ENCODE results near the gene SETBP1. TPM values are rescaled to one million over a fixed set of nuclear protein-coding genes. Genes with fewer than 3 reads are reported as not detected.

Gene SETBP1
- total RNA-seq, 1 donor from 2014 or later, result 80.0 TPM

- Mint-ChIP-seq H3K36me3 (ENCODE audit: unreplicated experiment) (peaks cover 48% of the 10 kb centered on the region), H3K4me1 (ENCODE audit: unreplicated experiment) (peaks cover 15% of the 10 kb centered on the region), H3K4me3 (ENCODE audit: unreplicated experiment) (no peak overlapping the region), H3K27ac (ENCODE audit: unreplicated experiment) (no peak overlapping the region), H3K9me3 (ENCODE audit: unreplicated experiment) (no peaks in the 10 kb centered on the region), H3K27me3 (ENCODE audit: unreplicated experiment) (no peaks in the 10 kb centered on the region)
- no peak for DNase-seq (ENCODE audit: extremely low spot score, unreplicated experiment)
- no peak for TF ChIP-seq CTCF (IDR thresholded peaks at IDR 0.05)
Observed at GRCh38 chr18:45044787-45045186, 364.1 kb downstream of the SETBP1 start.

GRCh38 chr18:45046228-45046627 lies 365.5 kb downstream of the SETBP1 start:
- Mint-ChIP-seq H3K4me1 (ENCODE audit: unreplicated experiment) (peaks cover 26% of the 10 kb centered on the region), H3K36me3 (ENCODE audit: unreplicated experiment) (peaks cover 42% of the 10 kb centered on the region), H3K4me3 (ENCODE audit: unreplicated experiment) (no peak overlapping the region), H3K9me3 (ENCODE audit: unreplicated experiment) (no peaks in the 10 kb centered on the region), H3K27me3 (ENCODE audit: unreplicated experiment) (no peaks in the 10 kb centered on the region), H3K27ac (ENCODE audit: unreplicated experiment) (no peak overlapping the region)
- no peak for TF ChIP-seq CTCF (IDR thresholded peaks at IDR 0.05)
- DNase-seq (ENCODE audit: extremely low spot score, unreplicated experiment), result no peak

GRCh38 chr18:45046961-45047360 lies 366.3 kb downstream of the SETBP1 start:
- no peaks in the 10 kb centered on the region for H3K9me3 Mint-ChIP-seq (ENCODE audit: unreplicated experiment)
- H3K27ac Mint-ChIP-seq (ENCODE audit: unreplicated experiment), result no peak overlapping the region
- peaks cover 31% of the 10 kb centered on the region for H3K4me1 Mint-ChIP-seq (ENCODE audit: unreplicated experiment)
- no peaks in the 10 kb centered on the region for H3K27me3 Mint-ChIP-seq (ENCODE audit: unreplicated experiment)
- DNase-seq (ENCODE audit: extremely low spot score, unreplicated experiment), result no peak
- H3K36me3 Mint-ChIP-seq (ENCODE audit: unreplicated experiment), result peaks cover 42% of the 10 kb centered on the region
- TF ChIP-seq CTCF (IDR thresholded peaks at IDR 0.05), result no peak
- H3K4me3 Mint-ChIP-seq (ENCODE audit: unreplicated experiment), result no peak overlapping the region

- Mint-ChIP-seq H3K9me3 (ENCODE audit: unreplicated experiment) (no peaks in the 10 kb centered on the region), H3K27ac (ENCODE audit: unreplicated experiment) (peak overlapping the region; percentile 91), H3K4me1 (ENCODE audit: unreplicated experiment) (peaks cover 38% of the 10 kb centered on the region), H3K36me3 (ENCODE audit: unreplicated experiment) (peaks cover 45% of the 10 kb centered on the region), H3K27me3 (ENCODE audit: unreplicated experiment) (no peaks in the 10 kb centered on the region), H3K4me3 (ENCODE audit: unreplicated experiment) (no peak overlapping the region)
- no peak for DNase-seq (ENCODE audit: extremely low spot score, unreplicated experiment)
- TF ChIP-seq CTCF (IDR thresholded peaks at IDR 0.05), result no peak
Observed at GRCh38 chr18:45049578-45050319, 369.1 kb downstream of the SETBP1 start.

- no peak for TF ChIP-seq CTCF (IDR thresholded peaks at IDR 0.05)
- H3K4me3 Mint-ChIP-seq (ENCODE audit: unreplicated experiment), result no peak overlapping the region
- H3K27ac Mint-ChIP-seq (ENCODE audit: unreplicated experiment), result peak overlapping the region; percentile 91
- H3K36me3 Mint-ChIP-seq (ENCODE audit: unreplicated experiment), result peaks cover 47% of the 10 kb centered on the region
- no peaks in the 10 kb centered on the region for H3K9me3 Mint-ChIP-seq (ENCODE audit: unreplicated experiment)
- DNase-seq (ENCODE audit: extremely low spot score, unreplicated experiment), result no peak
- peaks cover 38% of the 10 kb centered on the region for H3K4me1 Mint-ChIP-seq (ENCODE audit: unreplicated experiment)
- H3K27me3 Mint-ChIP-seq (ENCODE audit: unreplicated experiment), result no peaks in the 10 kb centered on the region
Observed at GRCh38 chr18:45050712-45051601, 370.3 kb downstream of the SETBP1 start.
